ENCODE data around the gene NPAS3. TPM values are rescaled to one million over a fixed set of nuclear protein-coding genes. Genes with fewer than 3 reads are reported as not detected.

The NPAS3 gene
- total RNA-seq, 6 donors from 2014 or later: 0.30 to 0.77 (median 0.59) TPM; not detected in 2

- ATAC-seq (ENCODE audit: low FRiP score in 2 of 2) (no peak), DNase-seq (no peak)
- H3K9me3 ChIP-seq: peaks cover 0 to 9% (median 0%) of the 10 kb centered on the region in 4 donors
- H3K36me3 ChIP-seq: no peaks in the 10 kb centered on the region
- 89 to 92% methylated on average over 4 of the region's 4 CpGs for WGBS, 2 donors
- H3K4me1 ChIP-seq: no peaks in the 10 kb centered on the region
- TF ChIP-seq CTCF (IDR thresholded peaks at IDR 0.05) (no peak), EP300 (IDR thresholded peaks at IDR 0.05) (no peak), POLR2A (IDR thresholded peaks at IDR 0.05) (no peak), POLR2AphosphoS5 (IDR thresholded peaks at IDR 0.05) (no peak)
- no peak overlapping the region for H3K4me3 ChIP-seq
- H3K27me3 ChIP-seq: no peaks in the 10 kb centered on the region
- no peak overlapping the region for H3K27ac ChIP-seq
These were observed 729.4 kb downstream of the NPAS3 start for GRCh38 chr14:33668066-33668465.

GRCh38 chr14:33669111-33669510 lies 730.4 kb downstream of the NPAS3 start:
- no peaks in the 10 kb centered on the region for H3K4me1 ChIP-seq
- TF ChIP-seq POLR2AphosphoS5 (IDR thresholded peaks at IDR 0.05): no peak
- TF ChIP-seq CTCF (IDR thresholded peaks at IDR 0.05): no peak
- TF ChIP-seq POLR2A (IDR thresholded peaks at IDR 0.05): no peak
- TF ChIP-seq EP300 (IDR thresholded peaks at IDR 0.05): no peak
- no peak for DNase-seq
- no peaks in the 10 kb centered on the region for H3K27me3 ChIP-seq
- H3K27ac ChIP-seq: no peak overlapping the region
- peaks cover 0 to 4% (median 0%) of the 10 kb centered on the region in 4 donors for H3K9me3 ChIP-seq
- WGBS, 2 donors: 64 to 78% methylated on average over 2 of the region's 2 CpGs
- H3K4me3 ChIP-seq: no peak overlapping the region
- ATAC-seq (ENCODE audit: low FRiP score in 2 of 2): no peak
- H3K36me3 ChIP-seq: no peaks in the 10 kb centered on the region

DNA sequence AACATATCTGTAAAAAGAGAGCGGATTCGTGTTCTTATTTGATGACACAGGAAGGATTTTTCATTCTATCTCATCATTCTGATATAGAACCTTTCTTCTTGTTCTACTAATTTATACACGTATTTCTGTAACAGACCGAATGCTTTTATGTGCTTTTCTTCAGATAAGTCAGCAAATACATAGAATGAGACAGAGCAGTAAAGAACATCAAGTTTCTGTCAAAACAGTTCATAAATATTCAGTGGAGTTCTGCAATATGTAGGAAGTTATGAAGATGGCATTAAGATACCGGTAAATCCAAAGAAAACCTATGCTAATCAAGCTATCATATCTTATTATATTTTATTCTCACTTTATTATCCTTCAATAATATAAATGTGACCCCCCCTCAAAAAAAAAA lies 731.6 kb downstream of the NPAS3 start:
- WGBS, 2 donors: 84 to 91% methylated on average over 5 of the region's 5 CpGs
- H3K27me3 ChIP-seq: no peaks in the 10 kb centered on the region
- H3K9me3 ChIP-seq: no peaks in the 10 kb centered on the region
- no peaks in the 10 kb centered on the region for H3K4me1 ChIP-seq
- no peak overlapping the region for H3K27ac ChIP-seq
- ATAC-seq (ENCODE audit: low FRiP score in 2 of 2) (no peak), DNase-seq (no peak)
- TF ChIP-seq POLR2AphosphoS5 (IDR thresholded peaks at IDR 0.05): no peak
- H3K36me3 ChIP-seq: no peaks in the 10 kb centered on the region
- H3K4me3 ChIP-seq: no peak overlapping the region

- ATAC-seq (ENCODE audit: low FRiP score in 2 of 2) (no peak), DNase-seq (no peak)
- Histone ChIP-seq H3K4me1 (no peaks in the 10 kb centered on the region), H3K9me3 (no peaks in the 10 kb centered on the region), H3K4me3 (no peak overlapping the region), H3K36me3 (no peaks in the 10 kb centered on the region), H3K27me3 (no peaks in the 10 kb centered on the region), H3K27ac (no peak overlapping the region)
- 57 to 75% methylated on average over 1 of the region's 1 CpG for WGBS, 2 donors
- TF ChIP-seq POLR2A (IDR thresholded peaks at IDR 0.05) (no peak), EP300 (IDR thresholded peaks at IDR 0.05) (no peak), CTCF (IDR thresholded peaks at IDR 0.05) (no peak), POLR2AphosphoS5 (IDR thresholded peaks at IDR 0.05) (no peak)
These were observed 732.9 kb downstream of the NPAS3 start for GRCh38 chr14:33671556-33671955.

- ATAC-seq (ENCODE audit: low FRiP score in 2 of 2) (no peak), DNase-seq (no peak)
- H3K4me1 ChIP-seq: no peaks in the 10 kb centered on the region
- no peaks in the 10 kb centered on the region for H3K27me3 ChIP-seq
- no peak overlapping the region for H3K4me3 ChIP-seq
- no peaks in the 10 kb centered on the region for H3K36me3 ChIP-seq
- H3K9me3 ChIP-seq: no peaks in the 10 kb centered on the region
- TF ChIP-seq POLR2A (IDR thresholded peaks at IDR 0.05): no peak
- TF ChIP-seq CTCF (IDR thresholded peaks at IDR 0.05): no peak
- no peak for TF ChIP-seq POLR2AphosphoS5 (IDR thresholded peaks at IDR 0.05)
- TF ChIP-seq EP300 (IDR thresholded peaks at IDR 0.05): no peak
- no peak overlapping the region for H3K27ac ChIP-seq
- WGBS, 2 donors: 93 to 97% methylated on average over 5 of the region's 5 CpGs
These were observed 736.2 kb downstream of the NPAS3 start for GRCh38 chr14:33674927-33675326.
